Panc1 (cell line): ENCODE data around the gene ARPP21. TPM values are rescaled to one million over a fixed set of nuclear protein-coding genes. Genes with fewer than 3 reads are reported as not detected.

Source experiments
- ATAC-seq: fragments of 200-7000 bp; cut with Tn5 transposase; 2 replicates; pipeline ENCODE4 v1.9.1; 2020; ENCODE audit warnings: mild to moderate bottlenecking, moderate library complexity
- BruUV-seq: library from RNA; stranded (reverse); fragments of 400-500 nt; replicated peaks from 2 replicates; lab custom pipeline; 2021; lab: Mats Ljungman, UMichigan
- CTCF ChIA-PET: fragments of 300-600 bp; sonication (Branson Sonifier 250); formaldehyde crosslinking; loops from one replicate; lab custom pipeline; 2022; ENCODE audit warnings: antibody characterized with exemption; lab: Charles Lee
- POLR2A ChIA-PET: fragments of 300-600 bp; sonication (Branson Sonifier 250); formaldehyde crosslinking; loops from one replicate; lab custom pipeline; 2022; ENCODE audit warnings: antibody characterized with exemption; lab: Charles Lee
- DNase-seq: peaks from one replicate; pipeline ENCODE4 v3.0.0-alpha.2; 2010; ENCODE audit warnings: low read depth, low spot score
- H3K27ac ChIP-seq: 2 replicates; pipeline ENCODE4 v1.5.1; 2011; ENCODE audit warnings: mild to moderate bottlenecking, low read length, inconsistent platforms
- H3K27me3 ChIP-seq: fragments of 200-500 bp; sonication (Bioruptor generic); 2 replicates; pipeline ENCODE4 v1.6.0; 2014; ENCODE audit warnings: low read length, inconsistent platforms; ENCODE audit not compliant: control insufficient read depth, insufficient read depth
- H3K36me3 ChIP-seq: fragments of 200-500 bp; sonication (Bioruptor generic); 2 replicates; pipeline ENCODE4 v1.5.1; 2014; ENCODE audit warnings: inconsistent platforms, mild to moderate bottlenecking, low read length, moderate library complexity; ENCODE audit not compliant: control insufficient read depth, insufficient read depth
- H3K4me1 ChIP-seq: 2 replicates; pipeline ENCODE4 v1.5.1; 2011; ENCODE audit warnings: inconsistent platforms, mild to moderate bottlenecking, low read length, moderate library complexity; ENCODE audit not compliant: control insufficient read depth, insufficient read depth
- H3K4me3 ChIP-seq, 2 experiments: 2 replicates each; pipeline ENCODE4 v1.5.1; 2011 to 2012; ENCODE audit warnings: low read depth in 2 of 2, low read length in 2 of 2, mild to moderate bottlenecking in 2 of 2, inconsistent platforms in 1 of 2, moderate library complexity in 1 of 2
- H3K9me3 ChIP-seq: fragments of 200-500 bp; sonication (Bioruptor generic); 2 replicates; pipeline ENCODE4 v1.5.1; 2014; ENCODE audit warnings: low read depth, mild to moderate bottlenecking, inconsistent platforms, low read length, moderate library complexity; ENCODE audit not compliant: control insufficient read depth, insufficient read depth
- POLR2AphosphoS5 ChIP-seq: IDR thresholded peaks from 2 replicates; pipeline ENCODE4 v1.6.1; 2012; ENCODE audit warnings: mild to moderate bottlenecking, low read depth, low read length, moderate library complexity
- SIN3A ChIP-seq: IDR thresholded peaks from 2 replicates; pipeline ENCODE4 v1.6.1; 2012; ENCODE audit warnings: low read depth, mild to moderate bottlenecking, low read length, moderate library complexity, borderline replicate concordance; ENCODE audit not compliant: insufficient read depth
- TCF7L2 ChIP-seq: IDR thresholded peaks from 2 replicates; pipeline ENCODE4 v1.6.1; 2011; ENCODE audit warnings: mild to moderate bottlenecking, low read depth, low read length, inconsistent platforms
- in situ Hi-C: cut with HindIII; loops from 2 replicates; pipeline ENCODE4 v1.10.0; 2016; ENCODE audit warnings: low sequenced_read_pairs, low pct_unique_long_range_greater_than_20kb
- intact Hi-C: fragments of 100-400 bp; cut with micrococcal nuclease; formaldehyde crosslinking; loops from one replicate; pipeline ENCODE4 v1.10.0; 2022; ENCODE audit not compliant: unreplicated experiment
- total RNA-seq: library from RNA; stranded (reverse); gene quantifications from one replicate; pipeline ENCODE4 v1.2.1, GENCODE V29; 2021; ENCODE audit not compliant: unreplicated experiment
- TF ChIP-seq, protein P1 (sequence below), 2 experiments: IDR thresholded peaks; 2 replicates each; pipeline ENCODE4 v1.6.1; 2011 to 2012; ENCODE audit warnings: low read depth in 2 of 2, control low read depth in 1 of 2, low read length in 1 of 2, mild to moderate bottlenecking in 1 of 2, moderate library complexity in 1 of 2; ENCODE audit not compliant: insufficient read depth in 1 of 2
- TF ChIP-seq, protein P2 (sequence below): fragments of 450-650 bp; IDR thresholded peaks from 2 replicates; pipeline ENCODE4 v1.5.1; 2017; ENCODE audit warnings: mild to moderate bottlenecking

The ARPP21 gene
- total RNA-seq, 1 experiment from 2014 or later = not detected

DNA sequence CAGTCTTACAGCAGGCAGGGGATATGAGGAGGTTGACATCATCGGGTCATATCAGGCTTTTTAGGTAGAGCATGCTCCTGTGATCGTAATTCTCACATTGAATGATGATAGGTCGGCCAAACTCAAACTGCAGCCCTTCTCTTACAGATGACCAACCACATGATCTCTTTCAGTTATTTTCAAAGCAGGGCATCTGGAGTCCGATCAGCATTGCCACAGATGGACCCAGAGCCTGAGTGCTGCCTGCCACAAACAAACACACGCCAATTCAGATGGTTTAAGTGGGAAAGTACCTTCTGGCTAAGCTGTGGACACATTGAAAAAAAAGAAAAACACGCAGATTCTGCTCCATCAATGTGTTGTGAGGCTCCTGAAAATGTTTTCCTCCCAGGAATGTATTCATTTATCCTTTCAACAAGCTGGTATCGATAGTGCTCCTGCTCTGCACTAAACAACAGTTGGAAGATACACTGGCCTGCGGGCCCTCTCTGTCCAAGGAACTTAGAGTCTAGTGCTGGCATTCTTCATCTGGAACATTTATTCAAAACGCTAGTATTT, 31.2 kb downstream of the ARPP21 start:
- ChIA-PET CTCF (no interaction called here), POLR2A (no interaction called here)
- Histone ChIP-seq H3K4me1 (no peaks in the 10 kb centered on the region), H3K27me3 (no peaks in the 10 kb centered on the region), H3K27ac (no peak overlapping the region), H3K4me3 (no peak overlapping the region), H3K36me3 (no peaks in the 10 kb centered on the region), H3K9me3 (no peaks in the 10 kb centered on the region)
- DNase-seq (no peak), ATAC-seq (no peak)
- no TSS peak for BruUV-seq
- in situ Hi-C loops (no loop called here), intact Hi-C loops (no loop called here)
- TF ChIP-seq, protein P1, sequence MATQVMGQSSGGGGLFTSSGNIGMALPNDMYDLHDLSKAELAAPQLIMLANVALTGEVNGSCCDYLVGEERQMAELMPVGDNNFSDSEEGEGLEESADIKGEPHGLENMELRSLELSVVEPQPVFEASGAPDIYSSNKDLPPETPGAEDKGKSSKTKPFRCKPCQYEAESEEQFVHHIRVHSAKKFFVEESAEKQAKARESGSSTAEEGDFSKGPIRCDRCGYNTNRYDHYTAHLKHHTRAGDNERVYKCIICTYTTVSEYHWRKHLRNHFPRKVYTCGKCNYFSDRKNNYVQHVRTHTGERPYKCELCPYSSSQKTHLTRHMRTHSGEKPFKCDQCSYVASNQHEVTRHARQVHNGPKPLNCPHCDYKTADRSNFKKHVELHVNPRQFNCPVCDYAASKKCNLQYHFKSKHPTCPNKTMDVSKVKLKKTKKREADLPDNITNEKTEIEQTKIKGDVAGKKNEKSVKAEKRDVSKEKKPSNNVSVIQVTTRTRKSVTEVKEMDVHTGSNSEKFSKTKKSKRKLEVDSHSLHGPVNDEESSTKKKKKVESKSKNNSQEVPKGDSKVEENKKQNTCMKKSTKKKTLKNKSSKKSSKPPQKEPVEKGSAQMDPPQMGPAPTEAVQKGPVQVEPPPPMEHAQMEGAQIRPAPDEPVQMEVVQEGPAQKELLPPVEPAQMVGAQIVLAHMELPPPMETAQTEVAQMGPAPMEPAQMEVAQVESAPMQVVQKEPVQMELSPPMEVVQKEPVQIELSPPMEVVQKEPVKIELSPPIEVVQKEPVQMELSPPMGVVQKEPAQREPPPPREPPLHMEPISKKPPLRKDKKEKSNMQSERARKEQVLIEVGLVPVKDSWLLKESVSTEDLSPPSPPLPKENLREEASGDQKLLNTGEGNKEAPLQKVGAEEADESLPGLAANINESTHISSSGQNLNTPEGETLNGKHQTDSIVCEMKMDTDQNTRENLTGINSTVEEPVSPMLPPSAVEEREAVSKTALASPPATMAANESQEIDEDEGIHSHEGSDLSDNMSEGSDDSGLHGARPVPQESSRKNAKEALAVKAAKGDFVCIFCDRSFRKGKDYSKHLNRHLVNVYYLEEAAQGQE (IDR thresholded peaks at IDR 0.05; ENCODE audit: insufficient read depth in 1 of 2, low read depth in 2 of 2, low read length in 1 of 2) = no peak
- TF ChIP-seq, protein P2, sequence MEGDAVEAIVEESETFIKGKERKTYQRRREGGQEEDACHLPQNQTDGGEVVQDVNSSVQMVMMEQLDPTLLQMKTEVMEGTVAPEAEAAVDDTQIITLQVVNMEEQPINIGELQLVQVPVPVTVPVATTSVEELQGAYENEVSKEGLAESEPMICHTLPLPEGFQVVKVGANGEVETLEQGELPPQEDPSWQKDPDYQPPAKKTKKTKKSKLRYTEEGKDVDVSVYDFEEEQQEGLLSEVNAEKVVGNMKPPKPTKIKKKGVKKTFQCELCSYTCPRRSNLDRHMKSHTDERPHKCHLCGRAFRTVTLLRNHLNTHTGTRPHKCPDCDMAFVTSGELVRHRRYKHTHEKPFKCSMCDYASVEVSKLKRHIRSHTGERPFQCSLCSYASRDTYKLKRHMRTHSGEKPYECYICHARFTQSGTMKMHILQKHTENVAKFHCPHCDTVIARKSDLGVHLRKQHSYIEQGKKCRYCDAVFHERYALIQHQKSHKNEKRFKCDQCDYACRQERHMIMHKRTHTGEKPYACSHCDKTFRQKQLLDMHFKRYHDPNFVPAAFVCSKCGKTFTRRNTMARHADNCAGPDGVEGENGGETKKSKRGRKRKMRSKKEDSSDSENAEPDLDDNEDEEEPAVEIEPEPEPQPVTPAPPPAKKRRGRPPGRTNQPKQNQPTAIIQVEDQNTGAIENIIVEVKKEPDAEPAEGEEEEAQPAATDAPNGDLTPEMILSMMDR = no peak
- TF ChIP-seq POLR2AphosphoS5 = no peak
- TF ChIP-seq TCF7L2 = no peak
- no peak for TF ChIP-seq SIN3A

DNA sequence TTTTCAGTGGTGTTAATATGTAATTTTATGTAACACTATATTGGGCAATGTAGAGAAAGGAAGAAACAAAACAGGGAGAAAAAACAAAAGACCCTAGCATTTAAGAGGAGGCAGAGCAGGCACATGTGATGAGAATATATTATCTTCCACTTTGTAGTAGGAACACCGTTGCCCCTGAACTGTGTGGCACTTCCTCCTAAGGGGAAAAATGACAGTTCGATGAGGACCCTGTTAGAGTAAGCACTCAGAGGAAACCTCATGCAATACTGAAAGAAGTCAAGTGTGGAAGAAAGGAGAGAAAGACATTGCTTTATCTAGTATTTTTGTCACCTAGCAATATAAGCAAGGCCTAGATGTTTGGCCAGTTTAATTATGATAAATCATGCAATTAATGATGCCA, 32.2 kb downstream of the ARPP21 start:
- Histone ChIP-seq H3K4me1 (no peaks in the 10 kb centered on the region), H3K36me3 (no peaks in the 10 kb centered on the region), H3K27ac (no peak overlapping the region), H3K27me3 (no peaks in the 10 kb centered on the region), H3K9me3 (no peaks in the 10 kb centered on the region), H3K4me3 (no peak overlapping the region)
- DNase-seq (no peak), ATAC-seq (no peak)
- no TSS peak for BruUV-seq
- intact Hi-C loops (no loop called here), in situ Hi-C loops (no loop called here)
- ChIA-PET CTCF (no interaction called here), POLR2A (no interaction called here)
- TF ChIP-seq, protein P1 (IDR thresholded peaks at IDR 0.05; ENCODE audit: insufficient read depth in 1 of 2, low read depth in 2 of 2, low read length in 1 of 2) = no peak
- no peak for TF ChIP-seq SIN3A
